HFFc6 (cell line): Measurements from ENCODE around the gene ARTN. TPM values are rescaled to one million over a fixed set of nuclear protein-coding genes. Genes with fewer than 3 reads are reported as not detected.

ENCODE experiments used
- DNase-seq: peaks from one replicate; pipeline ENCODE4 v3.0.0-alpha.2; 2018
- H3K27ac Mint-ChIP-seq: 2 replicates; pipeline ENCODE4 v1.8.0; 2020; ENCODE audit warnings: mild to moderate bottlenecking, mixed read lengths
- H3K27me3 Mint-ChIP-seq: 2 replicates; pipeline ENCODE4 v1.8.0; 2021; ENCODE audit warnings: mild to moderate bottlenecking, moderate library complexity, mixed read lengths; ENCODE audit not compliant: insufficient read depth
- H3K36me3 Mint-ChIP-seq: 2 replicates; pipeline ENCODE4 v1.8.0; 2021; ENCODE audit warnings: low read depth, mixed read lengths
- H3K4me1 Mint-ChIP-seq: 2 replicates; pipeline ENCODE4 v1.8.0; 2020; ENCODE audit warnings: low read depth, mixed read lengths
- H3K4me3 Mint-ChIP-seq: 2 replicates; pipeline ENCODE4 v1.8.0; 2020; ENCODE audit warnings: mild to moderate bottlenecking, moderate library complexity, mixed read lengths
- H3K9me3 Mint-ChIP-seq: 2 replicates; pipeline ENCODE4 v1.8.0; 2020; ENCODE audit warnings: mild to moderate bottlenecking, mixed read lengths
- total RNA-seq, 6 experiments: library from RNA; stranded (reverse); fragmentation: NEBNext Ultra II Directional; extraction: Animal tissue kit (Norgen Biotek cat#: 25700); gene quantifications; 2 replicates in 1 of 6; 3 replicates in 5 of 6; pipeline ENCODE4 v1.2.3, GENCODE V29; 2021
- TF ChIP-seq, protein P1 (sequence below): fragments of 200-600 bp; sonication (generic); IDR thresholded peaks from 2 replicates; pipeline ENCODE4 v1.5.0; 2021; ENCODE audit warnings: antibody characterized with exemption, mild to moderate bottlenecking

The ARTN gene
- total RNA-seq, 6 experiments from 2014 or later = 0.14 to 0.61 (median 0.37) TPM

DNA sequence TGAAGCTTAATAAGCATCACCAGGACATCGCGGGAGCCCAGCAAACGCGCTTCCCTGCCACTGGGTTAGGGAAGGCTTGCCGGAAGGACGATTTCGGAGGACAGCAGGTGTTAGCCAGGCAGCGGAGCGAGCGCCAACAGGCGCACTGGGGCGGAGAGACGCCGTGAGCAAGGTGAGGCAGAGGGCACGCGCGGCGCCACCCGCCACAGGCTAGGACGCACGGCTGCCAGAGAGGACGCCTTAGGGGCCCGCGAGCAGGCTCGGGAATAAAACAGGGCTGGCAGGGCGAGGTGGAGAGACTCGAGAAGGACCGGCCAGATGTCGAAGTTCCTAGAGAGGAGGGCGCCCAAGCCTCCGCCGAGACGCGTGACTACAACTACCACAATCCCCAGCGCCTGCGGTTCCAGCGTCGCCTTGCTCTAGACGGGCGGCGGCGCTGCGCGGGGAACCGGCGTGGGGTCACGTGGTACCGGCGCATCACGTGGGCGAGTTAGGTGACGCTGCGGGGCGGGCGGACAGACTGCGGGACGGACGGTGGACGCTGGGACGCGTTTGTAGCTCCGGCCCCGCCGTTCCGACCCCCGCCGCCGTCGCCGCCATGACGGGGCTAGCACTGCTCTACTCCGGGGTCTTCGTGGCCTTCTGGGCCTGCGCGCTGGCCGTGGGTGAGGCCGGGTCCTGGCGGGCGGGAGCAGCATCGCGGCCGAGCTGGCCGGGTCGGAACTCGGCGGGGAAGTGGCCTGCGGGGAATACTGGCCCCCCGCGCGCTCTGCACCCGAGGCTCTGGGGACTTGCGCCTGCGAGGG, 41.0 kb downstream of the ARTN start, which contains the start of gene ATP6V0B:
Gene ATP6V0B, plus strand, starts transcription at position 518 of the 806 bp plus-strand sequence. Its CDS starts 81 bp downstream, at position 599.
- peaks cover 27% of the 10 kb centered on the region for H3K36me3 Mint-ChIP-seq
- TF ChIP-seq, protein P1, sequence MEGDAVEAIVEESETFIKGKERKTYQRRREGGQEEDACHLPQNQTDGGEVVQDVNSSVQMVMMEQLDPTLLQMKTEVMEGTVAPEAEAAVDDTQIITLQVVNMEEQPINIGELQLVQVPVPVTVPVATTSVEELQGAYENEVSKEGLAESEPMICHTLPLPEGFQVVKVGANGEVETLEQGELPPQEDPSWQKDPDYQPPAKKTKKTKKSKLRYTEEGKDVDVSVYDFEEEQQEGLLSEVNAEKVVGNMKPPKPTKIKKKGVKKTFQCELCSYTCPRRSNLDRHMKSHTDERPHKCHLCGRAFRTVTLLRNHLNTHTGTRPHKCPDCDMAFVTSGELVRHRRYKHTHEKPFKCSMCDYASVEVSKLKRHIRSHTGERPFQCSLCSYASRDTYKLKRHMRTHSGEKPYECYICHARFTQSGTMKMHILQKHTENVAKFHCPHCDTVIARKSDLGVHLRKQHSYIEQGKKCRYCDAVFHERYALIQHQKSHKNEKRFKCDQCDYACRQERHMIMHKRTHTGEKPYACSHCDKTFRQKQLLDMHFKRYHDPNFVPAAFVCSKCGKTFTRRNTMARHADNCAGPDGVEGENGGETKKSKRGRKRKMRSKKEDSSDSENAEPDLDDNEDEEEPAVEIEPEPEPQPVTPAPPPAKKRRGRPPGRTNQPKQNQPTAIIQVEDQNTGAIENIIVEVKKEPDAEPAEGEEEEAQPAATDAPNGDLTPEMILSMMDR = peak; percentile 54; the same call in 1 of the 2 replicates
- peak within 1 kb of the TSS; percentile 92 for H3K4me3 Mint-ChIP-seq
- DNase-seq = peak; percentile 90
- H3K9me3 Mint-ChIP-seq = no peaks in the 10 kb centered on the region
- H3K4me1 Mint-ChIP-seq = peaks cover 52% of the 10 kb centered on the region
- H3K27me3 Mint-ChIP-seq = peaks cover 4% of the 10 kb centered on the region; the same call in 1 of the 2 replicates
- peak within 1 kb of the TSS; percentile 81 for H3K27ac Mint-ChIP-seq

- TF ChIP-seq, protein P1 = no peak
- Mint-ChIP-seq H3K9me3 (no peaks in the 10 kb centered on the region), H3K4me1 (peaks cover 54% of the 10 kb centered on the region), H3K27ac (peak overlapping the region; percentile 81), H3K36me3 (peaks cover 27% of the 10 kb centered on the region), H3K4me3 (peak overlapping the region; percentile 92), H3K27me3 (peaks cover 4% of the 10 kb centered on the region; the same call in 1 of the 2 replicates)
- DNase-seq = no peak
Measured at GRCh38 chr1:43975249-43975961, 41.8 kb downstream of the ARTN start.

GRCh38 chr1:43976045-43976444, 42.4 kb downstream of the ARTN start:
- H3K9me3 Mint-ChIP-seq = no peaks in the 10 kb centered on the region
- H3K4me3 Mint-ChIP-seq = peak overlapping the region; percentile 92
- TF ChIP-seq, protein P1 = peak; percentile 39
- peaks cover 33% of the 10 kb centered on the region for H3K36me3 Mint-ChIP-seq
- DNase-seq = no peak
- H3K4me1 Mint-ChIP-seq = peaks cover 54% of the 10 kb centered on the region
- H3K27ac Mint-ChIP-seq = peak overlapping the region; percentile 81
- peaks cover 4% of the 10 kb centered on the region; the same call in 1 of the 2 replicates for H3K27me3 Mint-ChIP-seq

DNA sequence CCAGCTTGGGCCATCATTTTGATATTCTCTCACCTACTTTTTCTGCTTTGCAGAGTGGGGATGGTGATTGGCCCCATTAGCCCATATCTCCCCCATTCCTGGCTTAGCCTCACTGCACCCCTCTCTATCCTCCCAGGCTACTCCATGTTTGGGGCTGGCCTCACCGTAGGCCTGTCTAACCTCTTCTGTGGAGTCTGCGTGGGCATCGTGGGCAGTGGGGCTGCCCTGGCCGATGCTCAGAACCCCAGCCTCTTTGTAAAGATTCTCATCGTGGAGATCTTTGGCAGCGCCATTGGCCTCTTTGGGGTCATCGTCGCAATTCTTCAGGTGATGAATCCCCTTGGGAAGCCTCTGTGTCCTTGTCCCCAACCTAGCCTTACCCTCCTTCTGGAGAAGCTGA, 43.3 kb downstream of the ARTN start:
- Mint-ChIP-seq H3K4me1 (peaks cover 52% of the 10 kb centered on the region), H3K27me3 (peaks cover 4% of the 10 kb centered on the region; the same call in 1 of the 2 replicates), H3K9me3 (no peaks in the 10 kb centered on the region), H3K27ac (no peak overlapping the region; the same call in 1 of the 2 replicates), H3K36me3 (peaks cover 34% of the 10 kb centered on the region), H3K4me3 (peak overlapping the region; percentile 92)
- DNase-seq = no peak
- TF ChIP-seq, protein P1 = no peak

GRCh38 chr1:43977376-43978263, 44.0 kb downstream of the ARTN start:
- DNase-seq = no peak
- H3K4me3 Mint-ChIP-seq = peak overlapping the region; percentile 85
- H3K36me3 Mint-ChIP-seq = peaks cover 37% of the 10 kb centered on the region
- H3K27ac Mint-ChIP-seq = peak overlapping the region; percentile 79
- H3K9me3 Mint-ChIP-seq = no peaks in the 10 kb centered on the region
- peaks cover 4% of the 10 kb centered on the region; the same call in 1 of the 2 replicates for H3K27me3 Mint-ChIP-seq
- H3K4me1 Mint-ChIP-seq = peaks cover 56% of the 10 kb centered on the region
- TF ChIP-seq, protein P1 = no peak
